Activated naive CD4-positive, alpha-beta T cell treated with anti-CD3 and anti-CD28 coated beads, Interleukin-2, amount 50 U/mL, for 24 hours (primary cell): ENCODE data around the gene SLC2A13.
"Not testable (repeated sequence)": the region's sequence is repeated elsewhere in the genome, so short reads cannot be mapped to it uniquely, and the experiment has no call there.

Experiments used
- H3K27ac Mint-ChIP-seq: one replicate; pipeline ENCODE4 v1.8.0; 2021; ENCODE audit warnings: mild to moderate bottlenecking, mixed read lengths
- H3K27me3 Mint-ChIP-seq: one replicate; pipeline ENCODE4 v1.8.0; 2021; ENCODE audit warnings: mixed read lengths
- H3K36me3 Mint-ChIP-seq: one replicate; pipeline ENCODE4 v1.8.0; 2021; ENCODE audit warnings: mixed read lengths
- H3K4me1 Mint-ChIP-seq: one replicate; pipeline ENCODE4 v1.8.0; 2021; ENCODE audit warnings: mixed read lengths
- H3K4me3 Mint-ChIP-seq: one replicate; pipeline ENCODE4 v1.8.0; 2021; ENCODE audit warnings: mild to moderate bottlenecking, mixed read lengths
- H3K9me3 Mint-ChIP-seq: one replicate; pipeline ENCODE4 v1.8.0; 2021; ENCODE audit warnings: mixed read lengths

SLC2A13 gene

GRCh38 chr12:39915249-39915648 lies 190.6 kb downstream of the SLC2A13 start:
- Mint-ChIP-seq H3K36me3 (no peaks in the 10 kb centered on the region), H3K9me3 (no peaks in the 10 kb centered on the region), H3K27me3 (no peaks in the 10 kb centered on the region), H3K4me3 (no peak overlapping the region), H3K4me1 (no peaks in the 10 kb centered on the region), H3K27ac (no peak overlapping the region)

- Mint-ChIP-seq H3K9me3 (no peaks in the 10 kb centered on the region), H3K4me3 (no peak overlapping the region), H3K4me1 (no peaks in the 10 kb centered on the region), H3K27me3 (no peaks in the 10 kb centered on the region), H3K36me3 (no peaks in the 10 kb centered on the region), H3K27ac (no peak overlapping the region)
These were observed 193.5 kb downstream of the SLC2A13 start for GRCh38 chr12:39912211-39912980.

GRCh38 chr12:39906237-39906636 lies 199.6 kb downstream of the SLC2A13 start:
- H3K4me3 Mint-ChIP-seq: no peak overlapping the region
- H3K27ac Mint-ChIP-seq: no peak overlapping the region
- no peaks in the 10 kb centered on the region for H3K27me3 Mint-ChIP-seq
- no peaks in the 10 kb centered on the region for H3K4me1 Mint-ChIP-seq
- H3K36me3 Mint-ChIP-seq: no peaks in the 10 kb centered on the region
- no peaks in the 10 kb centered on the region for H3K9me3 Mint-ChIP-seq

- H3K36me3 Mint-ChIP-seq: no peaks in the 10 kb centered on the region
- no peaks in the 10 kb centered on the region for H3K27me3 Mint-ChIP-seq
- H3K9me3 Mint-ChIP-seq: no peaks in the 10 kb centered on the region
- H3K4me1 Mint-ChIP-seq: no peaks in the 10 kb centered on the region
- no peak overlapping the region for H3K4me3 Mint-ChIP-seq
- no peak overlapping the region for H3K27ac Mint-ChIP-seq
These were observed 200.7 kb downstream of the SLC2A13 start for GRCh38 chr12:39905152-39905551.

- no peaks in the 10 kb centered on the region for H3K4me1 Mint-ChIP-seq
- H3K27ac Mint-ChIP-seq: peak overlapping the region; percentile 27
- H3K36me3 Mint-ChIP-seq: no peaks in the 10 kb centered on the region
- peaks cover 5% of the 10 kb centered on the region for H3K9me3 Mint-ChIP-seq
- no peak overlapping the region for H3K4me3 Mint-ChIP-seq
- no peaks in the 10 kb centered on the region for H3K27me3 Mint-ChIP-seq
These were observed 203.1 kb downstream of the SLC2A13 start for GRCh38 chr12:39902821-39903220.

- no peak overlapping the region for H3K4me3 Mint-ChIP-seq
- H3K27me3 Mint-ChIP-seq: no peaks in the 10 kb centered on the region
- peaks cover 5% of the 10 kb centered on the region for H3K9me3 Mint-ChIP-seq
- H3K4me1 Mint-ChIP-seq: no peaks in the 10 kb centered on the region
- H3K27ac Mint-ChIP-seq: no peak overlapping the region
- no peaks in the 10 kb centered on the region for H3K36me3 Mint-ChIP-seq
These were observed 208.6 kb downstream of the SLC2A13 start for GRCh38 chr12:39897315-39897714.

- H3K27ac Mint-ChIP-seq, H3K4me3 Mint-ChIP-seq, H3K9me3 Mint-ChIP-seq, H3K27me3 Mint-ChIP-seq, H3K4me1 Mint-ChIP-seq, H3K36me3 Mint-ChIP-seq: not testable (repeated sequence)
These were observed 212.5 kb downstream of the SLC2A13 start for GRCh38 chr12:39893388-39893787.

GRCh38 chr12:39892146-39892545 lies 213.7 kb downstream of the SLC2A13 start:
- Mint-ChIP-seq H3K27me3 (no peaks in the 10 kb centered on the region), H3K4me1 (no peaks in the 10 kb centered on the region), H3K4me3 (no peak overlapping the region)

GRCh38 chr12:39887856-39888255 lies 218.0 kb downstream of the SLC2A13 start:
- no peak overlapping the region for H3K4me3 Mint-ChIP-seq
- no peaks in the 10 kb centered on the region for H3K4me1 Mint-ChIP-seq
- H3K27me3 Mint-ChIP-seq: no peaks in the 10 kb centered on the region
- no peak overlapping the region for H3K27ac Mint-ChIP-seq
- H3K36me3 Mint-ChIP-seq: no peaks in the 10 kb centered on the region
- no peaks in the 10 kb centered on the region for H3K9me3 Mint-ChIP-seq

More at GRCh38 chr12:39892146-39892545, 213.7 kb downstream of the SLC2A13 start:
- no peak overlapping the region for H3K27ac Mint-ChIP-seq
- H3K36me3 Mint-ChIP-seq: no peaks in the 10 kb centered on the region
- H3K9me3 Mint-ChIP-seq: no peaks in the 10 kb centered on the region

GRCh38 chr12:39886106-39886505 lies 219.8 kb downstream of the SLC2A13 start:
- Mint-ChIP-seq H3K4me3 (no peak overlapping the region), H3K4me1 (no peaks in the 10 kb centered on the region), H3K27me3 (no peaks in the 10 kb centered on the region), H3K9me3 (peaks cover 5% of the 10 kb centered on the region), H3K36me3 (peaks cover 3% of the 10 kb centered on the region), H3K27ac (no peak overlapping the region)

- H3K27ac Mint-ChIP-seq: no peak overlapping the region
- H3K27me3 Mint-ChIP-seq: no peaks in the 10 kb centered on the region
- H3K4me3 Mint-ChIP-seq: no peak overlapping the region
- H3K9me3 Mint-ChIP-seq: peaks cover 7% of the 10 kb centered on the region
- peaks cover 4% of the 10 kb centered on the region for H3K36me3 Mint-ChIP-seq
- H3K4me1 Mint-ChIP-seq: no peaks in the 10 kb centered on the region
These were observed 221.2 kb downstream of the SLC2A13 start for GRCh38 chr12:39884616-39885125.

GRCh38 chr12:39883411-39883810 lies 222.5 kb downstream of the SLC2A13 start:
- H3K4me3 Mint-ChIP-seq: no peak overlapping the region

GRCh38 chr12:39878753-39879152 lies 227.1 kb downstream of the SLC2A13 start:
- no peaks in the 10 kb centered on the region for H3K27me3 Mint-ChIP-seq
- no peak overlapping the region for H3K4me3 Mint-ChIP-seq
- no peaks in the 10 kb centered on the region for H3K4me1 Mint-ChIP-seq
- H3K27ac Mint-ChIP-seq: no peak overlapping the region
- H3K9me3 Mint-ChIP-seq: peaks cover 10% of the 10 kb centered on the region
- H3K36me3 Mint-ChIP-seq: peaks cover 10% of the 10 kb centered on the region

More at GRCh38 chr12:39883411-39883810, 222.5 kb downstream of the SLC2A13 start:
- Mint-ChIP-seq H3K9me3 (peaks cover 10% of the 10 kb centered on the region), H3K27ac (no peak overlapping the region), H3K36me3 (peaks cover 8% of the 10 kb centered on the region), H3K27me3 (no peaks in the 10 kb centered on the region), H3K4me1 (no peaks in the 10 kb centered on the region)

- Mint-ChIP-seq H3K36me3 (peaks cover 7% of the 10 kb centered on the region), H3K9me3 (peaks cover 5% of the 10 kb centered on the region), H3K27me3 (no peaks in the 10 kb centered on the region)
These were observed 230.2 kb downstream of the SLC2A13 start for GRCh38 chr12:39875721-39876120.

GRCh38 chr12:39874785-39875184 lies 231.1 kb downstream of the SLC2A13 start:
- H3K4me3 Mint-ChIP-seq: no peak overlapping the region
- no peaks in the 10 kb centered on the region for H3K27me3 Mint-ChIP-seq
- peaks cover 6% of the 10 kb centered on the region for H3K36me3 Mint-ChIP-seq
- no peaks in the 10 kb centered on the region for H3K4me1 Mint-ChIP-seq
- no peak overlapping the region for H3K27ac Mint-ChIP-seq
- H3K9me3 Mint-ChIP-seq: peaks cover 4% of the 10 kb centered on the region

More at GRCh38 chr12:39875721-39876120, 230.2 kb downstream of the SLC2A13 start:
- H3K4me1 Mint-ChIP-seq: no peaks in the 10 kb centered on the region
- H3K27ac Mint-ChIP-seq: no peak overlapping the region
- no peak overlapping the region for H3K4me3 Mint-ChIP-seq

GRCh38 chr12:39873065-39873464 lies 232.8 kb downstream of the SLC2A13 start:
- Mint-ChIP-seq H3K36me3 (peaks cover 2% of the 10 kb centered on the region), H3K4me1 (no peaks in the 10 kb centered on the region), H3K9me3 (no peaks in the 10 kb centered on the region), H3K27me3 (no peaks in the 10 kb centered on the region), H3K27ac (no peak overlapping the region), H3K4me3 (no peak overlapping the region)
